Activated T-helper 1 cell treated with anti-CD3 and anti-CD28 coated beads, Interleukin-2, amount 50 U/mL, for 16 hours (primary cell): ENCODE data around the gene NOTCH3.

Source experiments
- DNase-seq, 2 donors: peaks; one replicate each; pipeline ENCODE4 v3.0.0-alpha.2; 2020; ENCODE audit warnings: low read depth in 1 of 2, low spot score in 1 of 2

The NOTCH3 gene

GRCh38 chr19:15236886-15237285, 36.1 kb upstream of the NOTCH3 start:
- no peak for DNase-seq

GRCh38 chr19:15235781-15236180, 35.0 kb upstream of the NOTCH3 start:
- DNase-seq = no peak

- DNase-seq = no peak
Measured at GRCh38 chr19:15234431-15235130, 33.8 kb upstream of the NOTCH3 start.

- no peak for DNase-seq
Measured at GRCh38 chr19:15231271-15231670, 30.5 kb upstream of the NOTCH3 start.

- no peak for DNase-seq
Measured at GRCh38 chr19:15227261-15227660, 26.5 kb upstream of the NOTCH3 start.

- DNase-seq = no peak
Measured at GRCh38 chr19:15225760-15226159, 25.0 kb upstream of the NOTCH3 start.

GRCh38 chr19:15223649-15224361, 23.0 kb upstream of the NOTCH3 start:
- DNase-seq = no peak

GRCh38 chr19:15222738-15223648, 22.2 kb upstream of the NOTCH3 start:
- DNase-seq = peak; percentile 27 to 52

GRCh38 chr19:15220833-15221232, 20.0 kb upstream of the NOTCH3 start:
- no peak for DNase-seq

- DNase-seq = no peak
Measured at GRCh38 chr19:15218501-15218900, 17.7 kb upstream of the NOTCH3 start.

GRCh38 chr19:15216363-15216762, 15.6 kb upstream of the NOTCH3 start:
- DNase-seq = no peak

- no peak for DNase-seq
Measured at GRCh38 chr19:15213715-15214381, 13.1 kb upstream of the NOTCH3 start.

- DNase-seq = no peak
Measured at GRCh38 chr19:15212711-15213110, 11.9 kb upstream of the NOTCH3 start.

- no peak for DNase-seq
Measured at GRCh38 chr19:15210323-15210781, 9.6 kb upstream of the NOTCH3 start.

- no peak for DNase-seq
Measured at GRCh38 chr19:15201374-15202023, 704 bp upstream of the NOTCH3 start.

- no peak for DNase-seq
Measured at GRCh38 chr19:15199661-15200552, 888 bp downstream of the NOTCH3 start.

GRCh38 chr19:15198951-15199660, 1.7 kb downstream of the NOTCH3 start:
- DNase-seq = no peak

GRCh38 chr19:15197942-15198341, 2.9 kb downstream of the NOTCH3 start:
- no peak for DNase-seq
